K562 (cell line): ENCODE measurements around the gene RNU6-9. TPM values are rescaled to one million over a fixed set of nuclear protein-coding genes. Genes with fewer than 3 reads are reported as not detected.

Experiments used
- MAZ ChIP-seq, 2 experiments: fragments of 450-650 bp in 1 of 2; sonication (generic) in 1 of 2; formaldehyde crosslinking; IDR thresholded peaks in 1 of 2; conservative IDR thresholded peaks in 1 of 2; 2 replicates each; pipeline versions ENCODE4 v1.4.0 to v1.5.0; 2020; ENCODE audit warnings: mild to moderate bottlenecking in 1 of 2, missing genetic modification reagents in 1 of 2
- PHF8 ChIP-seq: fragments of 200-600 bp; sonication (generic); IDR thresholded peaks from 2 replicates; pipeline ENCODE4 v1.6.1; 2012; ENCODE audit warnings: mixed run types, mild to moderate bottlenecking, inconsistent platforms, low read length, moderate library complexity, borderline replicate concordance
- RNF2 ChIP-seq: sonication (generic); IDR thresholded peaks from 2 replicates; pipeline ENCODE4 v1.6.1; 2016
- SREBF1 ChIP-seq: fragments of 150-350 bp; IDR thresholded peaks from 2 replicates; pipeline ENCODE4 v1.6.1; 2014; ENCODE audit warnings: antibody characterized with exemption, low read depth, low read length, borderline replicate concordance
- SRSF7 ChIP-seq: fragments of 200-400 bp; formaldehyde crosslinking; optimal IDR thresholded peaks from 2 replicates; pipeline ENCODE3; 2017; ENCODE audit warnings: mild to moderate bottlenecking, low read depth, low read length
- TRIM28 ChIP-seq: fragments of 450-650 bp; IDR thresholded peaks from 2 replicates; pipeline ENCODE4 v1.6.1; 2017
- ZHX1 ChIP-seq: fragments of 150-350 bp; conservative IDR thresholded peaks from 2 replicates; pipeline ENCODE4 v1.6.1; 2014; ENCODE audit warnings: low read length
- ZNF263 ChIP-seq: sonication (generic); formaldehyde crosslinking; IDR thresholded peaks from 2 replicates; pipeline ENCODE4 v1.8.0; 2022; ENCODE audit warnings: mild to moderate bottlenecking, missing genetic modification reagents, borderline replicate concordance
- polyA plus RNA-seq, 8 experiments: library from polyadenylated mRNA; depleted of rRNA in 4 of 8; stranded (reverse) in 5 of 8; unstranded in 3 of 8; fragments of >200 nt; fragmentation: Nextera tagmentation in 2 of 8; fragmentation: Illumina TruSeq in 1 of 8; extraction: Ambion mirVana in 2 of 8; extraction: Trizol in 1 of 8; gene quantifications; 2 replicates each; pipeline versions ENCODE4 v1.2.1 to v1.2.3, GENCODE V29; 2011 to 2014; ENCODE audit warnings: inconsistent platforms in 1 of 8, missing spikeins in 1 of 8
- total RNA-seq, 7 experiments: library from RNA; depleted of rRNA in 6 of 7; stranded (reverse); fragments of >200 nt in 6 of 7; fragmentation: Illumina TruSeq in 2 of 7; extraction: Trizol in 2 of 7; gene quantifications; 2 replicates each; pipeline versions ENCODE4 v1.2.1 to v1.2.3, GENCODE V29; 2011 to 2021; ENCODE audit warnings: low replicate concordance in 1 of 7
- TF ChIP-seq, protein P1 (sequence below): sonication (generic); formaldehyde crosslinking; IDR thresholded peaks from 2 replicates; pipeline ENCODE4 v1.8.0; 2022; ENCODE audit warnings: mild to moderate bottlenecking, missing genetic modification reagents, borderline replicate concordance
- TF ChIP-seq, protein P2 (sequence below), 2 experiments: fragments of 450-650 bp; formaldehyde crosslinking in 1 of 2; IDR thresholded peaks; 2 replicates each; pipeline versions ENCODE4 v1.4.0 to v1.6.1; 2014 to 2020; ENCODE audit warnings: mild to moderate bottlenecking in 2 of 2, borderline replicate concordance in 1 of 2, low read depth in 1 of 2

Gene RNU6-9
- total and polyA plus RNA-seq, 9 of the 15 experiments (the other 6 are each of a cell fraction or from before 2014, with no cell fraction given): not detected

- TF ChIP-seq ZHX1 (no peak), ZNF263 (CRISPR knock-in tag) (peak; percentile 27; the same call in 1 of the 2 replicates), RNF2 (peak; percentile 62; the same call in 1 of the 2 replicates), SREBF1 (no peak), SRSF7 (no peak), TRIM28 (peak; percentile 27; the same call in 1 of the 2 replicates), MAZ (CRISPR knock-in tag; conservative IDR thresholded peaks at IDR 0.05 in 1 of 2, IDR thresholded peaks at IDR 0.05 in 1 of 2) (peak; percentile 62 to 68), PHF8 (peak; percentile 21; the same call in 1 of the 2 replicates)
- TF ChIP-seq, protein P1, sequence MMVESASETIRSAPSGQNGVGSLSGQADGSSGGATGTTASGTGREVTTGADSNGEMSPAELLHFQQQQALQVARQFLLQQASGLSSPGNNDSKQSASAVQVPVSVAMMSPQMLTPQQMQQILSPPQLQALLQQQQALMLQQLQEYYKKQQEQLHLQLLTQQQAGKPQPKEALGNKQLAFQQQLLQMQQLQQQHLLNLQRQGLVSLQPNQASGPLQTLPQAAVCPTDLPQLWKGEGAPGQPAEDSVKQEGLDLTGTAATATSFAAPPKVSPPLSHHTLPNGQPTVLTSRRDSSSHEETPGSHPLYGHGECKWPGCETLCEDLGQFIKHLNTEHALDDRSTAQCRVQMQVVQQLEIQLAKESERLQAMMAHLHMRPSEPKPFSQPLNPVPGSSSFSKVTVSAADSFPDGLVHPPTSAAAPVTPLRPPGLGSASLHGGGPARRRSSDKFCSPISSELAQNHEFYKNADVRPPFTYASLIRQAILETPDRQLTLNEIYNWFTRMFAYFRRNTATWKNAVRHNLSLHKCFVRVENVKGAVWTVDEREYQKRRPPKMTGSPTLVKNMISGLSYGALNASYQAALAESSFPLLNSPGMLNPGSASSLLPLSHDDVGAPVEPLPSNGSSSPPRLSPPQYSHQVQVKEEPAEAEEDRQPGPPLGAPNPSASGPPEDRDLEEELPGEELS (CRISPR knock-in tag): peak; percentile 80; the same call in 1 of the 2 replicates
- TF ChIP-seq, protein P2, sequence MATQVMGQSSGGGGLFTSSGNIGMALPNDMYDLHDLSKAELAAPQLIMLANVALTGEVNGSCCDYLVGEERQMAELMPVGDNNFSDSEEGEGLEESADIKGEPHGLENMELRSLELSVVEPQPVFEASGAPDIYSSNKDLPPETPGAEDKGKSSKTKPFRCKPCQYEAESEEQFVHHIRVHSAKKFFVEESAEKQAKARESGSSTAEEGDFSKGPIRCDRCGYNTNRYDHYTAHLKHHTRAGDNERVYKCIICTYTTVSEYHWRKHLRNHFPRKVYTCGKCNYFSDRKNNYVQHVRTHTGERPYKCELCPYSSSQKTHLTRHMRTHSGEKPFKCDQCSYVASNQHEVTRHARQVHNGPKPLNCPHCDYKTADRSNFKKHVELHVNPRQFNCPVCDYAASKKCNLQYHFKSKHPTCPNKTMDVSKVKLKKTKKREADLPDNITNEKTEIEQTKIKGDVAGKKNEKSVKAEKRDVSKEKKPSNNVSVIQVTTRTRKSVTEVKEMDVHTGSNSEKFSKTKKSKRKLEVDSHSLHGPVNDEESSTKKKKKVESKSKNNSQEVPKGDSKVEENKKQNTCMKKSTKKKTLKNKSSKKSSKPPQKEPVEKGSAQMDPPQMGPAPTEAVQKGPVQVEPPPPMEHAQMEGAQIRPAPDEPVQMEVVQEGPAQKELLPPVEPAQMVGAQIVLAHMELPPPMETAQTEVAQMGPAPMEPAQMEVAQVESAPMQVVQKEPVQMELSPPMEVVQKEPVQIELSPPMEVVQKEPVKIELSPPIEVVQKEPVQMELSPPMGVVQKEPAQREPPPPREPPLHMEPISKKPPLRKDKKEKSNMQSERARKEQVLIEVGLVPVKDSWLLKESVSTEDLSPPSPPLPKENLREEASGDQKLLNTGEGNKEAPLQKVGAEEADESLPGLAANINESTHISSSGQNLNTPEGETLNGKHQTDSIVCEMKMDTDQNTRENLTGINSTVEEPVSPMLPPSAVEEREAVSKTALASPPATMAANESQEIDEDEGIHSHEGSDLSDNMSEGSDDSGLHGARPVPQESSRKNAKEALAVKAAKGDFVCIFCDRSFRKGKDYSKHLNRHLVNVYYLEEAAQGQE (IDR thresholded peaks at IDR 0.05; ENCODE audit: borderline replicate concordance): peak; percentile 69
- TF ChIP-seq, protein P2 (CRISPR knock-in tag; IDR thresholded peaks at IDR 0.05; ENCODE audit: low read depth): no peak
These were observed 31.3 kb upstream of the RNU6-9 start (continued) for GRCh38 chr19:861756-862580.
